Measurements from ENCODE around the gene KCNG4.

KCNG4 gene

GRCh38 chr16:84186685-84187437 is 53.0 kb downstream of the KCNG4 start, which contains the start of gene TAF1C:
Gene TAF1C, minus strand, starts transcription at chr16:84187057. Its CDS starts 2,069 bp downstream, at chr16:84184988.
- peak; percentile 94 for DNase-seq (ENCODE audit: insufficient read length, low spot score)
- peak; percentile 94 for FAIRE-seq

- DNase-seq (ENCODE audit: insufficient read length, low spot score) (no peak), FAIRE-seq (no peak)
Observed at GRCh38 chr16:84184775-84185174, 55.0 kb downstream of the KCNG4 start.

DNA sequence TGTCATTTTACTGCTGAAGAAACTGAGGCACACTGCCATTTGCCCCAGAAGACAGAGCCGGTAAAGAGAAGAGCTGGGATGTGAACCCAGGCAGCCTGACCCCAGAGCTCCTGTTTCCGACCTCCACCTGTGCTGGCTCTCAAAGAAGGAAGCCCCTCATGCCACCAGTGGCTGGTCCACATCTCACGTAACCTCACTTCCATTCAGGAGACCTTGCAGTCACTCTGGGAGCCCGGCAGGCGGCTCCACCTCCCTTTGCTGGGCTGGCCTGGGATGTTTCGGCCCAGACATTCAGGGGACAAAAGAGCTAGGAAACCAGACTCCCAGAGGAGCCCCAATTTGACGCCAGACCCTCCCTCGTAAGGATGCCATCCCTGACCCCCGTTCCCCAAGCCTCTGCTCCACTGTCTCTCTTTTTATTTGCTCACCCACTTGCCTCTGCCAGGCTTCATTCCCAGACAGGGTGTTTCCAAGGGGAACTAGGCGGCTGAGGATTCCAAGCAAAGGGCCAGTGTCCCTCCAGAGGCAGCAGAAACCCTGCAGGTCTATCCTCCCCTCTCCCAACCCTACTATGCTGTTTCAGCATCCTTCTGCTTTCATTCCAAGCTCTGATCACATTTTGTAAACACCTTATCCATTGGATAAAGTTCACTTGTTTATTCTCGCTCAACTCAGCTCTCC is 55.8 kb downstream of the KCNG4 start:
- no peak for DNase-seq (ENCODE audit: insufficient read length, low spot score)
- no peak for FAIRE-seq

GRCh38 chr16:84183572-84183875 is 56.3 kb downstream of the KCNG4 start:
- DNase-seq (ENCODE audit: insufficient read length, low spot score) = no peak
- no peak for FAIRE-seq

DNA sequence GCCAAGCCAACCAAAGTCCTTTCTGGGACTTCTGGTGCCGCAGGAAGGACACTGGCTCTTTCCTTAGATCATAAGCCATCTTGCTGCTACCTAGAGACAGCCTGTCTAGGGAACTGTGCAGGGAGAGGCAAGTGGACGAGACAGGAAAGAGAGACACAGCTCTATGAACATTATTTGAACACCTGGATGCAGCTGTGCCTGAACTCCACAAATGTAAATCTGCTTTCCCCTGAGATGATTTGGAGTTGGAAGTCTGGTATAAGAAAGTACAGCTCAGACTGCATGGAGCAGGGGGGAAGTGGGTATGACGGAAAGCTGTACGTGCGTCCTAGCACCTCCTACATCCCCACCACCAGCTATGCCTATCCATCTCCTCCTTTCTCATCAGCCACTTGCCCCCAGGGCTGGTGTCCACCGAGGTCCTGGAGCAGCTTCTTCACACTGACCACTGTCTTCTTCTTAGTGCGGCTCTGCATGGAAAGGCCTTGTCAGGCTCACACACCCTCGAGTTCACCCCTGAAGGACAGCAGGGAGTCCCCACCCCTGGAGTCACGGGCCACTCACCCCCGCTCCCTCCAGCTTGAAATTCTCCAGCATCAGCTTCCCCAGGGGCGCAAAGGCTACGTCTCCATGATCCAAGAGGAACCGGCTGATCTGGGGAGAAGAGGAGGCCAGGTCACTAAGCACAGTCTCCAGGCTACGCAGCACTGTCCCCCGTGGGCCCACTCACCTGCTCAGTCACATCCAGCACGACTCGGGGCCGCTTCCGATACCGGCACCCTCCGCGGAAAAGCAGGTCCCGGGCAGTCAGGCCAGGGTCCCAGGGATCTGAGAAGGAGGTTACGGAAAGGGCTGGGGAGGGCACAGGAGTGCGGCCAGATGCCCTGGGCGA is 56.9 kb downstream of the KCNG4 start:
- no peak for FAIRE-seq
- no peak for DNase-seq (ENCODE audit: insufficient read length, low spot score)

- DNase-seq (ENCODE audit: insufficient read length, low spot score) (no peak), FAIRE-seq (no peak)
Observed at GRCh38 chr16:84182104-84182503, 57.7 kb downstream of the KCNG4 start.

GRCh38 chr16:84181144-84181915 is 58.5 kb downstream of the KCNG4 start:
- DNase-seq (ENCODE audit: insufficient read length, low spot score) (no peak), FAIRE-seq (no peak)

GRCh38 chr16:84180519-84181140 is 59.2 kb downstream of the KCNG4 start:
- FAIRE-seq (no peak), DNase-seq (ENCODE audit: insufficient read length, low spot score) (no peak)

- DNase-seq (ENCODE audit: insufficient read length, low spot score) = no peak
Observed at GRCh38 chr16:84179612-84180320, 60.0 kb downstream of the KCNG4 start.

DNA sequence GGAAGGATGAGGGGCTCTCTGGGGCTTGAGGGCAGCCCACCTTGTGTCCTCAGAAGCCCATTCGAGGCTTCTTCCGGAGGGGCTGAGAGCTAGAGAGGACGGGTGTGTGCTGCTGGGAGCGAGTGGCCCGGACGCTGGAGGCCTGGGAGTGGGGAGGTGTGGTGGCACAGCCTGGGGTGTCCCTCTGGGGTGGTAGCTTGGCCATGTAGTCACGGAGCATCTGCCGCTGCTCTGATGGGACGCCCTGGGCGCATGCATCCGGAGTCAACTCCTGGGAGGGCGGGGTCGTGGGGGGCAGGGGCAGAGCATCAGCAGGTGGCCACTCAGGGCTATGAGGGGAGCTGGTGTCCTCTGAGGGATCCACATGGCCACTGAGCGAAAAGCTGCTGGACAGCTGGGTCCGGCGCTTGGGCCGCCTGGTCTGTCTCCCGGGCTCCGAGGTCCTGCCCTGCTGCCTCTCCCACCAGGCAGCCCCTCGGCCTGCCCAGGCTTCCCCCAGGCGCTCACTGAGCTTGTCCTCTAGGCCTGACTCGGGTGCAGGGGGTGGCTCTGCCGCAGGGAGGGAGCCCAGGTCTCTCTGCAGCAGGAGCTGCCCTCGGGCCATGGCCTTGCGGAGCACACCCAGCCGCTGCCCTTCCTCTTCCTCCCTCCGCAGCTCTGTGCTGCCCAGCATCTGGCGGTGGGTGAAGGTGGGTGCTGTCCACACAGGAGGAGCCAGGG is 60.8 kb downstream of the KCNG4 start:
- FAIRE-seq = no peak
- DNase-seq (ENCODE audit: insufficient read length, low spot score) = no peak

More at GRCh38 chr16:84179612-84180320, 60.0 kb downstream of the KCNG4 start:
- FAIRE-seq = no peak

DNA sequence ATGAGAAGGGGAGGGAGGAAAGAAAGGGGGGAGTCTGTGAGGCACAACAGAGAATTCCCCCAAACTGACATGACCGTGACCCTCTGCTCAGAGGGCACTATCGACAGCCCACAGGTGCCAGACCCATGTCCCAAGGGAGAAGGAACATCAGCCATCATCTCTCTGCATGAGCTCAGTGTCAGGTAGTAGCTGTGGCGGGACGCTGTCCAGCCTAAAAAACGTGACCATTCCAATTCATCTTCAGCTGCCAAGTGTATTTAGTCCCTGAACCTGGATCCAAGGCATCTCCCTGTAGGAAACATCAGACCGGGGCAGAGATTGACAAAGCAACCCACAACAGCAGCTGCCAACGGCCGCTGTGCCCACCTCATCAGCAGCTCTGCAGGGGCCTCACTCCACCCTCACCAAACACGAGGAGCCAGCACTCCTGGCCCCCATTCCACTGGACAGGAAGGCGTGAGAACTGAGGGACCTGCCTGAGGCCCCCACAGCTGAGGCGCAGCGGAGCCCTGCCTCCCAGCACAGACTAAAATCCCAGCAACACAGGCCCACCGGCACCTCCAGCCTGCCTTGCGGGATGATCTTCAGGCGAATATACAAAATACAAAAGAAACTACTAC is 61.6 kb downstream of the KCNG4 start:
- FAIRE-seq (peak; percentile 13), DNase-seq (ENCODE audit: insufficient read length, low spot score) (no peak)

GRCh38 chr16:84177741-84178073 is 62.1 kb downstream of the KCNG4 start:
- FAIRE-seq (peak; percentile 83), DNase-seq (ENCODE audit: insufficient read length, low spot score) (no peak)

DNA sequence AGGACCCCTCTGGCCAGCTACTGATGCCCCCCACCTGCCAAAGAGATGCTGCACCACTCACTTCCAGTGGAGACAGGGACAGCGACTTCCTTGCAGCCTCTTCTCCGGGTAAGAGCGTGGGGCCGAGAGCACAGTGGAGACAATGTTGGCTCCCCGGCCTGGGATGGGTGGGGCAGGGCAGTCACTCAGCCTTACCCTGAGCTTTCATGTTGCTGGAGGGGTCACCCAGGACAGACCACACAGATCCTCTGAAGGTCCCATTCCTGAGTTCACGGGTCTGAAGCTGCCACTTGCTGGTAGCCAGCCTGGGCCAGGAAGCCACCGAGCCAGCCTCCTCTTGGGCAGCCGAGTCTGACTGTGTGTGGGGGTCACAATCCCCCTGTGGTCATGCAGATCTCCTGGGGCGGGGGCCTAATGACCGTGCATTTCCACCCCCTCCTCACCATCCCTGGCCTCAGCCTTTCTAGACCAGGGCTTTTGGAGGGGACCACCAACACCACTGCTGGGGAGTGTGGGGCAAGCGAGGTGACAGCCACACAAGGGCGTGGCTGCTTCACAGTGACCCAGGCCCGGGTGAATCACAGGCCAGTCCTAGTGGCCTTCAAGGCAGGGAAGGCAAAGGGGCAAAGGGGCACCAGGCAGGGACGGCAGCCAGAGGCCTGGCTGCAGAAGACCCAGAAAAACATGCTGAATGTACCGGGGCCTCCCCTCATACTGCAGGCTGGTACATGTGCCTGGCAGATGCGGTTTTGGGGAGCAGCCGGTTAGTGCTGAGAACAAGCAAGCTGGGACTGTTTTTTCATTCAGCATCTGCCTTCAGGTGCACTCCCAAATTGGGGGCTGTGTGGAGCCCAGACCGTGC is 63.4 kb downstream of the KCNG4 start:
- FAIRE-seq (peak; percentile 81), DNase-seq (ENCODE audit: insufficient read length, low spot score) (no peak)

DNA sequence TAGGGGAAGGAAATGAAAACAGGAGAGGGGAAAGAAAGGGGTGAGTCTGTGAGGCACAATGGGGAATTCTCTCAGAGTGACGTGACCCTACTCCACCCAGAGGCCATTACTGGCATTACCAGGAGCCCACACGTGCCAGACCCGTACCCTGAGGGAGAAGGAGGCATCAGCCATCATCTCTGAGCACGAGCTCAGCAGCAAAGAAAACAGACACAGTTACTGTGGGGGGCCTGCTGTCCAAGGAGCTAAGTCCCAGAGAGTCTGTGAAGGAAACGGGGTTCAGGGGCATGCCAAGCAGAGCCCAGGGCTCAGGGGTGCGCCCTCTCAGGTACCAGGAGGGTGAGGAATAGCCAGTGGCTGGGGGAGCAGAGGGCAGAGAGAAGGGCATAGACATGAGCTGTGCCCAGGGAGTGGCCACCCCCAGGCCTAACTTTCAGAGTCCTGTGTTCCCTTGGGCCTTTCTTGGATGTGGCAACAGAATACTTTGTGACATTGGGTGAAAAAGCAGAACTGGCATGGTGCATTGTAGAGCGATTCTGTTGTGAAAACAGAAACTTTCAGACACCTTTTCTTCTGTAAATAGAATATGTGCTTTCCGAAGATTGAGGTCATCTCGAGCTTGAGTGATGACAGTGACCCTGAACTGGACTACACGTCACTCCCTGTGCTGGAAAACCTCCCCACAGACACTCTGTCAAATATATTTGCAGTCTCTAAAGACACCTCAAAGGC is 64.3 kb downstream of the KCNG4 start:
- peak; percentile 72 for FAIRE-seq
- DNase-seq (ENCODE audit: insufficient read length, low spot score) = peak; percentile 86

GRCh38 chr16:84174396-84174795 is 65.4 kb downstream of the KCNG4 start:
- DNase-seq (ENCODE audit: insufficient read length, low spot score) = no peak

GRCh38 chr16:84169765-84170310 is 70.0 kb downstream of the KCNG4 start:
- DNase-seq (ENCODE audit: insufficient read length, low spot score) (no peak), FAIRE-seq (no peak)

More at GRCh38 chr16:84174396-84174795, 65.4 kb downstream of the KCNG4 start:
- FAIRE-seq = peak; percentile 33
